Keratinocyte (primary cell): ENCODE measurements around the gene SASH1. TPM values are rescaled to one million over a fixed set of nuclear protein-coding genes. Genes with fewer than 3 reads are reported as not detected.
A peak's percentile ranks its signal among the peaks of the same experiment; 100 is the strongest.

Experiments used
- DNase-seq: peaks from one replicate; pipeline ENCODE4 v3.0.0-alpha.2; 2011; ENCODE audit warnings: low read depth, missing footprints, low spot score
- FAIRE-seq: peaks from 2 replicates; lab custom pipeline; 2011; peaks lifted over from hg19 to GRCh38; lab: Jason Lieb, UNC
- H2AFZ ChIP-seq: 2 replicates; pipeline ENCODE4 v1.6.0; 2012; ENCODE audit warnings: low read length, control low read depth, inconsistent platforms; ENCODE audit not compliant: control insufficient read depth
- H3K27ac ChIP-seq: 2 replicates; pipeline ENCODE4 v1.5.1; 2011; ENCODE audit warnings: low read length; ENCODE audit not compliant: control insufficient read depth, insufficient read depth
- H3K27me3 ChIP-seq: 3 replicates; pipeline ENCODE4 v1.6.0; 2011; ENCODE audit warnings: low read length; ENCODE audit not compliant: control insufficient read depth, insufficient read depth; ENCODE audit errors: extremely low read depth
- H3K36me3 ChIP-seq, 2 experiments: 2 replicates in 1 of 2; 3 replicates in 1 of 2; pipeline ENCODE4 v1.5.1; 2011; ENCODE audit warnings: low read length in 2 of 2, mild to moderate bottlenecking in 1 of 2; ENCODE audit not compliant: control insufficient read depth in 2 of 2, insufficient read depth in 2 of 2; ENCODE audit errors: extremely low read depth in 1 of 2
- H3K4me1 ChIP-seq: 3 replicates; pipeline ENCODE4 v1.5.1; 2011; ENCODE audit warnings: low read length; ENCODE audit not compliant: control insufficient read depth, insufficient read depth; ENCODE audit errors: extremely low read depth
- H3K4me2 ChIP-seq: 3 replicates; pipeline ENCODE4 v1.6.0; 2011; ENCODE audit warnings: low read depth, low read length; ENCODE audit not compliant: control insufficient read depth, insufficient read depth; ENCODE audit errors: extremely low read depth
- H3K4me3 ChIP-seq, 3 experiments: fragments of 200-600 bp in 1 of 3; sonication (generic) in 1 of 3; 2 replicates in 2 of 3; 3 replicates in 1 of 3; pipeline ENCODE4 v1.5.1; 2011 to 2016; ENCODE audit warnings: low read length in 3 of 3, mild to moderate bottlenecking in 3 of 3, control low read depth in 2 of 3, inconsistent platforms in 1 of 3, low read depth in 1 of 3, mixed read lengths in 1 of 3, mixed run types in 1 of 3, moderate library complexity in 1 of 3; ENCODE audit not compliant: control insufficient read depth in 2 of 3, insufficient read depth in 2 of 3; ENCODE audit errors: extremely low read depth in 1 of 3
- H3K79me2 ChIP-seq: 2 replicates; pipeline ENCODE4 v1.6.0; 2012; ENCODE audit warnings: low read length; ENCODE audit not compliant: control insufficient read depth, insufficient read depth
- H3K9ac ChIP-seq: 3 replicates; pipeline ENCODE4 v1.6.0; 2011; ENCODE audit warnings: low read length; ENCODE audit not compliant: control insufficient read depth, insufficient read depth; ENCODE audit errors: extremely low read depth
- H3K9me1 ChIP-seq: 3 replicates; pipeline ENCODE4 v1.6.0; 2011; ENCODE audit warnings: low read length; ENCODE audit not compliant: control insufficient read depth, insufficient read depth; ENCODE audit errors: extremely low read depth
- H3K9me3 ChIP-seq: 2 replicates; pipeline ENCODE4 v1.5.1; 2012; ENCODE audit warnings: low read depth, low read length; ENCODE audit not compliant: control insufficient read depth
- H4K20me1 ChIP-seq: 3 replicates; pipeline ENCODE4 v1.6.0; 2011; ENCODE audit warnings: low read length; ENCODE audit not compliant: control insufficient read depth, insufficient read depth; ENCODE audit errors: extremely low read depth
- EZH2 ChIP-seq: IDR thresholded peaks from one replicate; pipeline ENCODE4 v1.6.1; 2012; ENCODE audit warnings: inconsistent platforms, mild to moderate bottlenecking, low read length, moderate library complexity
- dilution Hi-C: fragments of 300-500 bp; cut with MboI; formaldehyde crosslinking; loops from one replicate; pipeline ENCODE4 v1.7.0; 2020; ENCODE audit warnings: low sequenced_read_pairs; ENCODE audit not compliant: extremely low pct_ligation_motif_present
- polyA plus RNA-seq, 5 experiments: library from polyadenylated mRNA; depleted of rRNA in 3 of 5; stranded (reverse) in 3 of 5; stranded (forward) in 1 of 5; unstranded in 1 of 5; fragments of >200 nt; gene quantifications; 1 replicate in 1 of 5; 2 replicates in 3 of 5; 3 replicates in 1 of 5; pipeline versions ENCODE4 v1.2.1 to v1.2.3, GENCODE V29; 2011 to 2012; ENCODE audit warnings: missing spikeins in 2 of 5, low read depth in 1 of 5, low replicate concordance in 1 of 5
- TF ChIP-seq, protein P1 (sequence below), 3 experiments: IDR thresholded peaks in 1 of 3; conservative IDR thresholded peaks in 1 of 3; optimal IDR thresholded peaks in 1 of 3; 2 replicates in 2 of 3; 3 replicates in 1 of 3; pipeline versions ENCODE3 to v1.5.1; 2011; ENCODE audit warnings: low read length in 3 of 3, mild to moderate bottlenecking in 3 of 3, moderate library complexity in 2 of 3, control low read depth in 1 of 3, inconsistent platforms in 1 of 3; ENCODE audit not compliant: insufficient read depth in 2 of 3; ENCODE audit errors: extremely low read depth in 1 of 3

Gene SASH1
- polyA plus RNA-seq, 1 donor (not counting 4 experiments of a cell fraction or from before 2014, with no cell fraction given) = 4.4 TPM

DNA sequence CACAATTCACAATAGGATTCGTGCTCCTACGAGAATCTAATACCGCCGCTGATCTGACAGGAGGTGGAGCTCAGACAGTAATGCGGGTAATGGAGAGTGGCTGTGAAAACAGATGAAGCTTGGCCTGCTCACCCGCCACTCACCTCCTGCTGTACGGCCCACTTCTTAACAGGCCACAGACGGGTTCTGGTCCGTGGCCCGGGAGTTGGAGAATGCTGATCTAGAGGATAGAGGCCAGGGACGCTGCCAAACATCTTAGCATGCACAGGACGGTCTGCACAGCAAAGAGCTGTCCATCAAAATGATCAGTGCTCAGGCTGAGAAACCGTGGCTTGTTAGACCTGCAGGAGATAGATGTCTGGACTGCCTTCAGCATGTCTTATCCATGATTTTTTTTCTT lies 186.4 kb downstream of the SASH1 start:
- H3K4me1 ChIP-seq = peaks cover 4% of the 10 kb centered on the region
- no peak overlapping the region for H3K27ac ChIP-seq
- no peak overlapping the region for H3K4me2 ChIP-seq
- H3K4me3 ChIP-seq = no peak overlapping the region
- no peaks in the 10 kb centered on the region for H3K9me1 ChIP-seq
- no peaks in the 10 kb centered on the region for H4K20me1 ChIP-seq
- H3K9me3 ChIP-seq = no peaks in the 10 kb centered on the region
- no peak for FAIRE-seq
- dilution Hi-C loops = no loop called here
- H2AFZ ChIP-seq = no peak overlapping the region
- DNase-seq = no peak
- no peaks in the 10 kb centered on the region for H3K79me2 ChIP-seq
- TF ChIP-seq, protein P1, sequence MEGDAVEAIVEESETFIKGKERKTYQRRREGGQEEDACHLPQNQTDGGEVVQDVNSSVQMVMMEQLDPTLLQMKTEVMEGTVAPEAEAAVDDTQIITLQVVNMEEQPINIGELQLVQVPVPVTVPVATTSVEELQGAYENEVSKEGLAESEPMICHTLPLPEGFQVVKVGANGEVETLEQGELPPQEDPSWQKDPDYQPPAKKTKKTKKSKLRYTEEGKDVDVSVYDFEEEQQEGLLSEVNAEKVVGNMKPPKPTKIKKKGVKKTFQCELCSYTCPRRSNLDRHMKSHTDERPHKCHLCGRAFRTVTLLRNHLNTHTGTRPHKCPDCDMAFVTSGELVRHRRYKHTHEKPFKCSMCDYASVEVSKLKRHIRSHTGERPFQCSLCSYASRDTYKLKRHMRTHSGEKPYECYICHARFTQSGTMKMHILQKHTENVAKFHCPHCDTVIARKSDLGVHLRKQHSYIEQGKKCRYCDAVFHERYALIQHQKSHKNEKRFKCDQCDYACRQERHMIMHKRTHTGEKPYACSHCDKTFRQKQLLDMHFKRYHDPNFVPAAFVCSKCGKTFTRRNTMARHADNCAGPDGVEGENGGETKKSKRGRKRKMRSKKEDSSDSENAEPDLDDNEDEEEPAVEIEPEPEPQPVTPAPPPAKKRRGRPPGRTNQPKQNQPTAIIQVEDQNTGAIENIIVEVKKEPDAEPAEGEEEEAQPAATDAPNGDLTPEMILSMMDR (optimal IDR thresholded peaks at IDR 0.05 in 1 of 3, IDR thresholded peaks at IDR 0.05 in 1 of 3, conservative IDR thresholded peaks at IDR 0.05 in 1 of 3; ENCODE audit: extremely low read depth in 1 of 3, insufficient read depth in 2 of 3, low read length in 3 of 3) = no peak
- TF ChIP-seq EZH2 = no peak
- H3K9ac ChIP-seq = no peak overlapping the region
- H3K36me3 ChIP-seq = peaks cover 0 to 13% of the 10 kb centered on the region in 2 experiments
- no peaks in the 10 kb centered on the region for H3K27me3 ChIP-seq

DNA sequence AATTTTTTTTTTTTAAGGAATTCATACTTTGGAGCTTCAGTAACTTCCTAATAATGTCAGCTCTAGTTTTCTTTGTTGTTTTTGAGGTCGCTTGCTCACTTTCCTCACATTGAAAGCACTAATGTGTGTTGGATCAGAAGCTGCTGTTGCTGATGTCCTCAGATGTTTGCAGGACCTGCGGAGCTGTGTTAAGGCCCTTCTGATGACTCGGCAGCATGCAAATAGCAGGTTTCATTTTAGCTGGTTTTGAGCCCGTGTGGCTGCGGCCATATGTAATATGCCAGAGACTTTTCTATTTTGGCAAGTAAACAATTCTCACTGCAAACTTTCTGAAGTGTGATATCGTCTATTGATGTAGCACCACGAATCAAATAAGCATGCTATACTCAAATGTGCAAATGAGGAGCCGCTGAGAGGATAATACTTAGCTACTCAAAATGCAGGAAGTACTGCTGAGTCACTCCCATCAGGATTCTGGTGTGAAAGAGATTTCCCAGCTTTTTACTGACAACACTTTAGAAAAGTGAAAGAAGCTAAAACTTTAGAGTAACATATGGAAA lies 187.8 kb downstream of the SASH1 start:
- dilution Hi-C loops = no loop called here
- Histone ChIP-seq H3K4me1 (peaks cover 4% of the 10 kb centered on the region), H4K20me1 (no peaks in the 10 kb centered on the region), H3K9ac (no peak overlapping the region), H3K4me2 (no peak overlapping the region), H3K27me3 (no peaks in the 10 kb centered on the region), H3K9me1 (no peaks in the 10 kb centered on the region), H3K4me3 (no peak overlapping the region), H3K27ac (no peak overlapping the region), H2AFZ (no peak overlapping the region), H3K36me3 (peaks cover 2 to 10% of the 10 kb centered on the region in 2 experiments), H3K9me3 (no peaks in the 10 kb centered on the region), H3K79me2 (no peaks in the 10 kb centered on the region)
- TF ChIP-seq, protein P1 (optimal IDR thresholded peaks at IDR 0.05 in 1 of 3, IDR thresholded peaks at IDR 0.05 in 1 of 3, conservative IDR thresholded peaks at IDR 0.05 in 1 of 3; ENCODE audit: extremely low read depth in 1 of 3, insufficient read depth in 2 of 3, low read length in 3 of 3) = no peak
- TF ChIP-seq EZH2 = no peak
- peak; percentile 39 for FAIRE-seq
- no peak for DNase-seq
